Kidney capillary endothelial cell (primary cell): ENCODE measurements around the gene B4GALT2.

Experiments used
- DNase-seq: peaks from one replicate; pipeline ENCODE4 v3.0.0-alpha.2; 2018; ENCODE audit warnings: low spot score

The B4GALT2 gene

DNA sequence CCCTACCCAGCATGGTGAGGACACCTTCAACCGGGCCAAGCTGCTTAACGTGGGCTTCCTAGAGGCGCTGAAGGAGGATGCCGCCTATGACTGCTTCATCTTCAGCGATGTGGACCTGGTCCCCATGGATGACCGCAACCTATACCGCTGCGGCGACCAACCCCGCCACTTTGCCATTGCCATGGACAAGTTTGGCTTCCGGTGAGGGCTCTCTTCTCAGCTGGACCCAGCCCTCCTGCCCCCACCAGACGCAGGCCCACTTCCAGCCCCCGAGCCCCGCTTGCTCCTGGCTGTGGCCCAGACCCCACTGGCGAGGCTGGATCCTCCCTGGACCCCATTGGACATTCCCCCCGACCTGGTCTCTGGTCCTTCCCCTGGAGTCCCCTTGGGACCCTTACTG lies 5.8 kb downstream of the B4GALT2 start:
- no peak for DNase-seq

DNA sequence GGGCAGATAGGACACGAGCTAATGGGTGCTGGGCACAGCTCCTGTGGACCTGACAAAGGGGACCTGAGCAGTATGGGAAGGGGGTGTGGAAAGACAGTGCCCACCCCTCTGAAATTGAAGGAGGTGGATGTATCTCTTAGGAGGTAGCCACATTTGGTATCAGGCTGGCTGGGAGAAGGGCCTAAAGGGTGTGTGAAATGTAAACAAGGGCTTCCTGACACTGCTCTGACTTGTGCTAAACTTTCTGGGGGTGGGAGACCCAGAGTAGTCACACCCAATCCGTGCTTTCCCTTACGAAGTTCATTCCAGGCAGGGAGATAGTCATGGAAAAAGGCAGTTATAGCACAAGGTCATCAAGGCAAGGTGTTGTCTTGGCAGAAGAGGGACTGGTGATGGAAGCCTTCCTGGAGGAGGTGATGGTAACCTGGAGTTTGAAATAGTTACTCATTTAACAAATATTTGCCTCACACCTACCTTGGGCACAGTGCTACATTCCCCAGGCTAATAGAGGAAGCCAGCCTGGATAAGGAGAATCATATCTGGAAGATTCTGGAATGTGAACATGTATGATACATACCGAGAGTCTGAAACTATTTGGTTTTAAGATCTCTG lies 7.1 kb downstream of the B4GALT2 start:
- DNase-seq: no peak

DNA sequence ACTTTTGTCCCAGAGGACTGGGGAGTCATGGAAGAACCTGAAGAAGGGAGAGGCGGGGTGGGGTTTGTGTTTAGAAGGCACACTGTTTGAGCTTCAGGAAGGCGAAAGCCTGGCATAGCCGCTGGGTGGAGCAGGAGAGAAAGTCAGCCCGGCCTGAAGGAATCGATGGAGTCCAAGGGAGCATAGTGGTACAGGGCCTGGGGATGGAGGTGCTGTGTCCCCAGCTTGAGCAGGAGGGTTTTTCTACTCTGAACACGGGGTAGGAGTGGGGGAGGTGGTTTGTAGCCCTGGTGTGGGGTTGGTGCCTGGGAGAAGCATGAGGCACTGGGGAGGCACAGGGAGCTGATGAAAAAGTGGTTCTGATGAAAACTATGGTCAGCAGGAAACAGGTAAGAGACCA lies 7.7 kb downstream of the B4GALT2 start:
- DNase-seq: no peak

DNA sequence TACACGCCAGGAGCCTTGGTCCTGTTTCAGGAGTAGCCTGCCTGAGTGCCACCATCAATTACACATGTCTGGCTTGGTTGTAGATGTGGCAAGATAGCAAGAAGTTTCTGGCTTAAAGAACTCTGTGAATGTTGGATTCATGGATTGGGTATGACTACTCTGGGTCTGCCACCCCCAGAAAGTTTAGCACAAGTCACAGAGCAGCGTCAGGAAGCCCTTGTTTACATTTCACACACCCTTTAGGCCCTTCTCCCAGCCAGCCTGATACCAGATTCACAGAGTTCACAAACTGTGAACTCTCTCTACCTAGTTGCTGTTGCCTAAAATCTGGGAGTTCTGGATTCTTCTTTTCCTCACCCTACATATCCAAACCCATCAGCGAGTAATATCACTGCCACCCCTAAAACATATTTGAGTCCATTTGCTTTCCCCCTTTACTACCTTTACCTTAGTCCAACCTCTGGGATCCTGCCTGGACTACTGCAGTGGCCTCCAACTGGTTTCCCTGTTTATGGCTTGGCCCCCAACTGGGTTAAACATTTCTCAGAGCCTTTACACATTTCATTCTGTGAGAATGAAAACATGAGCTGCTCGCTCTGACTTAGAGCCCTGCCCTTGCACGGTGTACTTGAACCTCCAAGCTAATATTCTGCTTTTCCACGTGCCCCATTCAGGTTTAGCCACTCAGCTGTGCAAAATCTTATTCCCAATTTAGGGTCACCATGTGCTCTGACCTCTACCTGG lies 8.3 kb downstream of the B4GALT2 start:
- DNase-seq: no peak

DNA sequence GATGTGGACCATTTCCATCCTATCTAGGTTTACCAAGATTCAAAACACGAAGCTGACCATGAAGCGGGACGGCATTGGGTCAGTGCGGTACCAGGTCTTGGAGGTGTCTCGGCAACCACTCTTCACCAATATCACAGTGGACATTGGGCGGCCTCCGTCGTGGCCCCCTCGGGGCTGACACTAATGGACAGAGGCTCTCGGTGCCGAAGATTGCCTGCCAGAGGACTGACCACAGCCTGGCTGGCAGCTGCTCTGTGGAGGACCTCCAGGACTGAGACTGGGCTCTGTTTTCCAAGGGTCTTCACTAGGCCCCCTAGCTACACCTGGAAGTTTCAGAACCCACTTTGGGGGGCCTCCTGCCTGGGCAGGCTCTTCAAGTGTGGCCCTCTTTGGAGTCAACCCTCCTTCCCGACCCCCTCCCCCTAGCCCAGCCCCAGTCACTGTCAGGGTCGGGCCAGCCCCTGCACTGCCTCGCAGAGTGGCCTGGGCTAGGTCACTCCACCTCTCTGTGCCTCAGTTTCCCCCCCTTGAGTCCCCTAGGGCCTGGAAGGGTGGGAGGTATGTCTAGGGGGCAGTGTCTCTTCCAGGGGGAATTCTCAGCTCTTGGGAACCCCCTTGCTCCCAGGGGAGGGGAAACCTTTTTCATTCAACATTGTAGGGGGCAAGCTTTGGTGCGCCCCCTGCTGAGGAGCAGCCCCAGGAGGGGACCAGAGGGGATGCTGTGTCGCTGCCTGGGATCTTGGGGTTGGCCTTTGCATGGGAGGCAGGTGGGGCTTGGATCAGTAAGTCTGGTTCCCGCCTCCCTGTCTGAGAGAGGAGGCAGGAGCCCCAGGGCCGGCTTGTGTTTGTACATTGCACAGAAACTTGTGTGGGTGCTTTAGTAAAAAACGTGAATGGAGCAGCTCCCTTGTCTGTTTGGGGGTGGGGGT lies 11.5 kb downstream of the B4GALT2 start:
- no peak for DNase-seq

DNA sequence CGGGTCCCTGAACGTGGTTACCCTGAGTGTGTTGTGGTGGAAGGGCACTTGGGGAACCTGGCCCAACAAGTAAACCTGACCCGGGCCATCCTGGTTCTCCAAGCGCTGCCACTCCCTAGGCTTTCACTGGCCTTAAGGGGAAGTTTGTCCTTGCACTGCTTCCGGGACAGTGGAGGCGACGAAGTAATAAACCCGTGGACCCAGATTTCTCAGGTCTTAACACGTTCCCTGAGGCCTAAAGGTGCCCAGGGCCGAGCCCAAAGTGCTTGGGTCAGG lies 12.1 kb downstream of the B4GALT2 start:
- no peak for DNase-seq

DNA sequence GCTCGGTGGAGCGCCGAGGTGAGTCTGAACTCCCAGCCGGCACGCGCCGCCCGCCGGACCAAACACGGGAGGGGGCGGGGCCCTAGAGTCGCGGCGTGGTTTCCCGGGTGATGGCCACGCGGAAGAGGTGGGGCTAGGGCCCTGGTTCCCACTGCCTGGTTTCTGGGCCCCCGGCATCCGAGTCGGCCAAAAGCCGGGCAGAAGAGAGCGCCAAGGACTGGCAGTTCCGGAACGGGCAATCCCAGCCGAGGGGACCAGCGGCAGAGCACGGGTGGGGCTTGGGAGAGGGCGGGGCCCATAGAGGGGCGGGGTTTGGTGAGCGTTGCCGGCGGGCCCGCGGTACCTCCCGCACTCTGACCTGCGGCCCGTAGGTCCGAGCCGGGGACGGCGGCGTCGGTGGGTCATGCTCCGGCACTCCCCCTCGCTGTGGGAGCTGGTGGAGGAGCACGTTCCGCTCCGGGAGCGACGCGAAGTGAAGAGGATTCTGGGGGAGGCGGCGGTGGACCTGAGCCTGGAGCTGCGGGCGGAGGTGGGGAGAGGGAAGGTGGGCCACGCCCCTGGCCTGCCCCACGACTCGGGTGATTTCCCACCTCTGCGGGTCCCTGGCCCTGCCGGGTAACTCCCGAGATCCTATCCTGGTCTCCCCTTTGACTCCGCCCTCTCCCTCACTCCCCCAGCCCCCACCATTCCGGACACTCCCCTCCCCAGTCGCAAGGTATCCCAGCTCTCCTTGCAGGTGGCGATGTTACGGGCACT lies 12.6 kb downstream of the B4GALT2 start, which contains the start of gene CCDC24:
Gene CCDC24 (plus strand): TSS at position 124 of the 756 bp plus-strand sequence. CDS start 280 bp downstream, at position 404.
- DNase-seq: no peak

DNA sequence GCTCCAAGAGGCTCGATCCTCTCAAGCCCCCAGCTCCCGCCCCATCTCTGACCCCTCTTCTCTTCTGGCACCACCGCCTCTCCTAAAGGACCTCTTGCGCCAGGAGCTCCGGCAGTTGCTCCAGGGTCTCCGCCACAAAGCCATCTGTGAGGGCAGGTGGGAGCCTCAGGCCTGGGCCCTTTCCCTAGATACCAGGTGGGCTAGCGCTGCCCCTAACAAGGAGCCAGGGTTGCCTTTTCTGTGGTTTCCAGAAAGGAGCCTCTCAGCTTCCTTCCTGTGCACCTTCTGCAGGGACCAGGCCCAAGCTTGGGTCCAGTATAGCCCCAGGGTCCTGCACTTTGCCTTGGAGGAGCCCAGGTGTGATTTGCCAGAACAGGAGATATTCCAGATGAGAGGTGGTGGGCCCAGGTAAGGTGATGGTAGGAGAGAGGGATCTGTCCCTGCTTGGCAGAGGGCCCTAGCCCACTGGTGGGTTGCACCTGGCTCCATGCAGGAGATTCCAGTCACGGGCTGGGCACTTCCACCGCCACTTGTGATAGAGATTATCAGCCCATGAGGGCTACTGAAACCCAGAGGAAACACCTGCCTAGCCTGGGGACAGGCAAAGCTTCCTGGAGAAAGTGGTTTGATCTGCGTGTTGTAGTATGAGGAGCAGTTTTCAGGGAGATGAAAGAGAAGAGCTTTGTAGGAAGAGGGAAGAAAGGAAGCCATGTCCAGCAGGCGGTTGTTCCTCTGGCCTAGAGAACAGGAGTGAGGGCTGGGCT lies 13.4 kb downstream of the B4GALT2 start:
- DNase-seq: no peak

DNA sequence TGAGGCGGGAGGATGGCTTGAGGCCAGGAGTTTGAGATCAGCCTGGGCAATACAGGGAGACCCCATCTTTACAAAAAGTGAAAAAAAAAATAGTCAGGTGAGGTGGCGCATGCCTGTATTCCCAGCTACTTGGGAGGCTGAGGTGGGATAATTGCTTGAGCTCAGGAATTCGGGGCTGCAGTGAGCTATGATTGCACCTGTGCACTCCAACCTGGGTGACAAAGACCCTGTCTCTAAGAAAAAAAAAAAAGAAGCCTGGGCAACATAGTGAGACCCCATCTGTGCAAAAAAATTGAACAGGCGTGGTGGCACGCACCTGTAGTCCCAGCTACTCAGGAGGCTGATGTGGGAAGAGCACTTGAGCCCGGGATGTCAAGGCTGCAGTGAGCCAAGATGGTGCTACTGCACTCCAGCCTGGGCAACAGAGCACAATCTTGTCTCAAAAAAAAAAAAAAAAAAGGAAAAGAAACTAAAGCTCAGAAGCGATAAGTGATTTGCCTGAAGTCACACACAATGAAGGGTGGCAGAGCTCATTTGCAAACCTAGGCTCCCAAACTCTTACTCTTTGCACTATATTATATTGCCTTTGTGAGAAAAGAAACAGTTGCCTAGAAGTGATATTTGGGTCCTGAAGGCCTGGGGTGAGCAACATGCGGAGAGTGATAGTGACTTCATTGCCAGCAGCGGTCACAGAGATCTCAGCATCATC lies 14.3 kb downstream of the B4GALT2 start:
- DNase-seq: no peak

DNA sequence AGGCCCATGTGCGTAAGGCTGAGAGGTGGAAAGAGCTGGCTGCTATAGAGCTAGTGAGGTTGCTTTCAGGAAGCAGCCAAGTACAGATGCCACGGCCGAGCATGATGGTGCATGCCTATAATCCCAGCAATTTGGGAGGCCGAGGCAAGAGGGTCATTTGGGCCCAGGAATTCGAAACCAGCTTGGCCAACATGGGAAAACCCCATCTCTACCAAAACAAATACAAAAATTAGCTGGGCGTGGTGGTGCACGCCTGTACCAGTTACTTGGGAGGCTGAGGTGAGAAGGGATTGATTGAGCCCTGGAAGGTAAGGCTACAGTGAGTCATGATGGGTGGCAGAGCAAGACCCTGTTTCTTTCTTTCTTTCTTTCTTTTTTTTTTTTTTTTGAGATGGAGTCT lies 15.1 kb downstream of the B4GALT2 start:
- no peak for DNase-seq

DNA sequence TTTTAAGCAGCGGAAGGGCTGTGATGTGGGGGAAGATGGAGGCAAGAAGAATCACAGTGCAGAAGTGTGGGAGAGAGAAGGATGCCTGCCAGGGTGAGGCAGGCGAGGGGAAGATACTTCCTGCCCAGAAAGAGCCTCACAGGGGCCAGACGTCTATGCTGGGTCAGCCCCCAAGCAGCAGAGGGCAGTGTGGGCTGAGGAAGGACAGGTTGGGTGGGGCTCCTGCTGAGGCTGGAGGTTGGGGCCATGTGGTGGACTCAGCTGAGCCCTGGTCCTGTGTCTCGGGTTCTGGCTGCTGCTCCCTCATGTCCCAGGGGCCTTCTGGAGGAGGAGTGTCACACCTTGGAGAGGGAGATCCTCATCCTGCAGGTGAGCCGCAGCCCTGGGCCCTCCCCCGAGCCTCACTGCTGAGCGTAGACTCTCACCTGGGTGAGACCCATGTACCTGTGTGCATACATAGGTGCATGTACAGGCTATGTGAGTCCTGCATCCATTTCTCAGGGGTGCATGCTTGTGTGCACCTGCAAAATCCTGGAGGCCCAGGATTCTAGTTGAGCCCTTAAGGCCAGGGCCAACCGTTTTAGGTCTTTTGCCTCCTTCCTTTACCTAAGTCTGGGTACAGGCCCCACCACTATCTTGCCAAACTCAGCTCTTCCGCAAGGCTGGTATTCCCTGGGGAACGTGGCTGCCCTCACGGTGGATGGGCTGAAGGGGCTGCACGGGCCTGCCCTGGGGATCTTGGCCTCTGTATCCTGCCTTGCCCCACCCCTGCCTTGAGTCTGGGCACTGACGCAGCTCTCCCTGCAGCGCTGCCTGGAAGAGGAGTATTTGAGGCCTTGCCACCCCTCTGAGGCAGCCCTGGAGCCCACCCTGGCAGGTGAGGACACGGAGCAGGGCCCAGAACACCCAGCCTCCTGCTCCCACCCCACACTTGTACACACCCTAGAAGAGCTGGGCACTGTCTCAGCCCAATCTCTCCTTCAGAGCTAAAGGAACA lies 16.1 kb downstream of the B4GALT2 start:
- no peak for DNase-seq

DNA sequence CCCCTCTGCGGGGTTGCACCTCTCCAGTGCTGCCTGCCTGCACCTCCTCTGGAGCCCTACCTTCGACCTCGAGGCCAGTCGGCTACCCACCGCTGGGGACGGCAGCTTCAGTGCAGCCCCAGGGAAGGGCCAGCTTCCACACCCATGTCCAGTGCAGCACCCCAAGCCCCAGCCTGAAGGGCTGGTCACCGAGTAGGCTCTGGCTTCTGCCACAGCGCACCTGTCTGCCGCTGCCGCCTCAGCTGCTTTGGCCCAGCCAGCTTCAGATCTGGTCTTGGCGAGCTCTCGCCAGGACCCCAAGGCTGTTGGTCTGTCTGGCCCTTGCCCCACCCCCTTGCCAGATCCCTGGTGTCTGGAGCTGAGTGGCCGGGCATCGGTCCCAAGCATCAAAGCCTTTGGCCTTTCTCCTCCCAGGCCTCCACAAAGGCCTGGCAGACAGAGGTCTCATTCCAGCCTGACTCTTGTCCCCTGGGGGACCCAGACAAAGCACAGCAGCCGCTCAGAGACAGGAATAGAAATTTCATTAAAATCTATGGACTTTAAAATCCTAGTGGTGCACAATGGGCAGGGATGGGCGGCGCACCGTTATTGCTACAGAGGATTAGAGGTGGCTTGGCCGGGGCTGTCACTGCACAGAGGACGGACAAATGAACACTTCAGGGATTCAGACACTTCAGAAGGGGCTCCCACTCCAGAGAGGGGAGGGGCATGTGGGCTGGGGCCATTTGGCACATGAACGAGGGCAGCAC lies 17.1 kb downstream of the B4GALT2 start:
- DNase-seq: no peak

DNA sequence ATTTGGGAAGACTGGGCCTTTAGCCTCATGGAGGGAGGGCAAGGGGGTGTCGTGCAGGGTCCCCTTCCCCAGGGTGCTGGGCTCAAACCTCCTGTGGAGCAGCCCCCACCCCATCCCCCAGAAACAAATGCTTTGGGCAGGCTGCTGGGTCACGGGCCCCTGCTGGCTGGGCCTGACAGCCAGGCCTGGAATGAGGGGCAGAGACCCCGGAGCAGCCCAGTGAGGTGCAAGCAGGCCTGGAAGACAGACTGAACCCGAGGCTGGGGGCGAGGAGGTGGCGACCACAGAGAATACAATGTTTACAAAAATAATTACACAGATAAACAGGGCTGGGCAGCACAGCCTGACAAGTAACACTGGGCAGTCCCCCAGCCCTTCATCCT lies 17.7 kb downstream of the B4GALT2 start:
- no peak for DNase-seq

DNA sequence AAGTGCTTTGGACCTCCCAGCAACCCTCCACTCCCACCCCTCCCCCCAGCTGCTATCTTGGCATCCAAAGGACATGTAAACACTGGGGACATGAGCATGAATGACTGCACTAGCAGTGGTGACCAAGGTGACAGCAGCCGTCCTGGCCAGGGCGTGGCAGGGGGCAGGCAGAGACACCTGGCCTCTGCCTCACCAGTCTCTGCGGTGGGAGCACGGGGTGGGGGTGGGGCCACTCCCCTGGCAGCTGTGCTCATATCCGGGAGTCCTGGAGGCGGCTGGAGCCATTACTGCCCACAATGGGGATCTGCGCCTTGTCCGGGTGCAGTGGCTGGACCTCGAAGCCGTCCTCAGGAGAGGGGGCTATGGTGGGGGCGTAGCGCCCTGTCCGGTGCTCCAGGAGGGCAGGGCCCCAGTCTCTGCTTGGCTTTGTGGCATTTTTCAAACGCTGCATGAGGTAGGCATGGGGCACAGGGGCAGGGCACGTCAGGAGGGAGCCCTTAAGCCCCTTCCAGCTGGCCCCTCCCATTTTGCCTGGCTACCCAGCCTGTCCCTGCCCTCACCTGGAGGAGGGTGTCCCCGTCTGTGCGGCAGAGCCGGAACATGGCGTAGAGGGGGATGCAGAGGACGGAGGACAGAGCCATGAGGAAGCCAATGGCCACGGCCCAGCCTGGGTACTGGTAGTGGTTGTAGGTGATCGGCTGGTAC lies 18.4 kb downstream of the B4GALT2 start:
- no peak for DNase-seq

DNA sequence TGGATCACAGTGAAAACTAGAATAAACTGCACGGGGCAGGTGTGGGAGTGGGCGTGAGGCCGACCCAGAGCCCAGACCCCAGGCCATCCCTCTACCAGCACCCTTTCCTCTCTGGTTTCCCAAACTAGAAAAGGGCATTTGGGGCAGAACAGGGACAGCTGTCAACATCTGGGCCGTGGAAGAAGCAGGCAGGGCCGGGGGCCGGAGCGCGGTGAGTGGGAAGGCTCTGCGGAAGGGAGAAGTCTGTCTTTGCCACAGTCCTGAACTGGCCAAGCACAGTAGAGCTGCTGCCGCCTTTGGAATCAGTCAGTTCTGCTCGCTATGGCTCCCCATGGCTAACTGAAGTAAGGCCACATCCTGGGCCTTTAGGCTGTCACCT lies 19.0 kb downstream of the B4GALT2 start:
- no peak for DNase-seq

DNA sequence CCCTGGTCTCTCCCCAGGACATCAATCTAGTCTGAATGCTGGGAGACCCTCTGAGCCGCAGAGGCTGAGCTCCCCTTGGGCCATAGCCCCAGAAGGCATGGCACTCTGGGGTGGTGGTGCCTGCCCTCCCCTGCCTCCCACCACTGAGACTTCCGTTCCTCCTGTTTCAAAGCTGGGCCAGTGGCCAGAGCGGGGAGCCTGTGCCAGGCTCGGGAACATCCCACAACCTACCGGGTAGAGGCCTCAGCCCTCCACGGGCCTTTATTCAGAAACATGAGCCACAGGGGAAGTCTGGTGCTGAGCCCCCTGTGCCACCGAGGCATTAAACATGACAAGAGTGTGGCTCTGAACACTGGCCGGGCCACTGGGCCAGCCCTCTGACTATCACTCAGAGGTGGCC lies 20.4 kb downstream of the B4GALT2 start:
- no peak for DNase-seq

DNA sequence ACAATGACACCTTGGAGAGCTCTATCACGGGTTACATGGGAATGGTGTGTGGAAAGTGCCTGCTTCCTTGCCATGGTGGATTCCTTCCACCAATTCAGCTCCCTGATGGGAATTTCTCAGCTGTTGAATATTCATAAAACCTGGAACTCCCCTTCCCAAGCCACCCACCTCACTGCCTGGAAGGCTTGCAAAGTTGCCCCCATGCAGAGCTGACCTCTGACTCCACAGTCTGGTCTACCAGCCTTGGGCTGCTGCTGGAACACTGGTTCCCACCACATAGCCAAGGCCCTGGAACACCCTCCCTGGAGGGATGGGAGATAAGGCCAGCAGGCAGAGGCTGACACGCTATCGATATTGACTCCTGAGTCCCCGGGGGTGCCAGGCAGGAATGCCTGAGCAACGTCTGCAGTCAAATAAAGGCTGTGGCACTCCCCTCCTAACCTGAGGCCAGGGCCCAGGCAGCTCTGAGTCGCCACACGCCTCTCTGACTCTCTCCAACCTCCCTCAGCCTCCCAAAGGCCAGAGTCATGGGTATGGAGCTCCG lies 21.2 kb downstream of the B4GALT2 start:
- no peak for DNase-seq

DNA sequence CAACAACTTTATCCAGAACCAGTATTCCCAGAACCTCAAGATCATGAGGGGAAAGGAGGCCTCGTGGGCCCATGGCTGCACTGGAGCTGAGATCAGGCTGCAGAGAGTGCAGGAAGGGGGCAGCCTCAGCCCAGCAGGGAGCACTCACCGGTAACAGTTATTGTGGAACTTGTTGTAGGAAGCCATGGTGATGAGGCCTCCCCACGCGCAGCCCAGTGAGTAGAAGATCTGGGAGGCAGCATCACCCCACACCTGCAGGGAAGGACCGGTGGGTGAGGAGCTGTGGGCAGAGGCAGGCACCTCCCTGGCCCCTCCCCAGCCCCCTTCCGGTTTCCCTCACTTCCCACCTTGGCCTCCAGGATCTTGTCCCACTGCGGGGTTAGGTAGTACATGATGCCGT lies 23.2 kb downstream of the B4GALT2 start:
- DNase-seq: no peak
